ENCODE results near the gene TRPM5. TPM values are rescaled to one million over a fixed set of nuclear protein-coding genes. Genes with fewer than 3 reads are reported as not detected.

Gene TRPM5
- total and polyA plus RNA-seq, 2 of the 4 experiments (the other 2 are of a cell fraction): not detected

- Histone ChIP-seq H3K56ac (ENCODE audit: extremely low read depth, insufficient read depth, low read length) (no peak overlapping the region), H3K18ac (ENCODE audit: low read depth, low read length) (no peak overlapping the region), H3K27me3 (ENCODE audit: control insufficient read depth, insufficient read depth, low read length) (peaks cover 5% of the 10 kb centered on the region; the same call in 1 of the 2 replicates), H4K91ac (ENCODE audit: insufficient read depth, low read depth, low read length) (no peak overlapping the region), H3K36me3 (ENCODE audit: control insufficient read depth, insufficient read depth, low read length) (no peaks in the 10 kb centered on the region), H2BK20ac (ENCODE audit: low read depth, low read length) (no peak overlapping the region), H3K23ac (ENCODE audit: low read depth, low read length) (no peak overlapping the region), H3K4ac (ENCODE audit: low read depth, low read length) (no peak overlapping the region), H2AK9ac (replicated peaks; ENCODE audit: low read depth, low read length, poor library complexity) (peak overlapping the region; percentile 63), H3K4me2 (ENCODE audit: low read depth, low read length) (no peak overlapping the region), H3K27ac (ENCODE audit: insufficient read depth, low read length) (no peak overlapping the region), H3K4me3 (ENCODE audit: insufficient read depth, low read depth, low read length) (no peak overlapping the region), H2BK15ac (ENCODE audit: low read depth, low read length) (no peak overlapping the region), H3K14ac (replicated peaks; ENCODE audit: low read depth, low read length) (no peak overlapping the region), H2AK5ac (ENCODE audit: low read depth, low read length) (no peak overlapping the region), H3K4me1 (ENCODE audit: control insufficient read depth, insufficient read depth, low read length) (no peaks in the 10 kb centered on the region), H2BK120ac (ENCODE audit: low read depth, low read length) (no peak overlapping the region), H4K20me1 (ENCODE audit: insufficient read depth, low read length) (no peaks in the 10 kb centered on the region), H2BK5ac (ENCODE audit: low read depth, low read length, poor library complexity, severe bottlenecking) (no peak overlapping the region), H2AFZ (replicated peaks; ENCODE audit: low read length, poor library complexity) (peak overlapping the region; percentile 91), H4K8ac (ENCODE audit: low read depth in 2 of 2, low read length in 2 of 2) (peak overlapping the region in 1 of 2 experiments; percentile 75; a peak in 1 of 4 replicates), H3K9me1 (ENCODE audit: insufficient read depth, low read length) (no peaks in the 10 kb centered on the region), H3K9me3 (ENCODE audit: control insufficient read depth, insufficient read depth, low read length) (no peaks in the 10 kb centered on the region), H3K9ac (ENCODE audit: low read depth, low read length) (0 out of 2 replicates have a peak overlapping the region, but pooled peaks have one; percentile 48), H4K5ac (ENCODE audit: low read depth, low read length) (no peak overlapping the region; the same call in 1 of the 2 replicates), H3K79me1 (ENCODE audit: low read depth in 1 of 2, low read length in 2 of 2) (no peaks in the 10 kb centered on the region)
- dilution Hi-C loops (cut with HindIII; ENCODE audit: low sequenced_read_pairs, unreplicated experiment) (no loop called here), intact Hi-C loops (cut with micrococcal nuclease) (loop anchor here (1.0 kb wide), 4 partner anchors 20 to 254 kb away; partner anchors contain the start of gene TSSC4), in situ Hi-C loops (cut with MboI; ENCODE audit: low sequenced_read_pairs) (loop anchor here (5.0 to 10.0 kb wide), 3 partner anchors 108 to 475 kb away; no protein-coding TSS in a partner anchor)
- WGBS, 2 experiments (ENCODE audit: extremely low coverage in 2 of 2, insufficient read length in 1 of 2): 84% methylated on average over 12 of the region's 36 CpGs; no CpG with 5 or more reads in 1 of the 2 experiments
- peak; percentile 72 for DNase-seq
- no TSS peak for BruUV-seq (replicated peaks)
- CTCF ChIA-PET: interaction anchor here (0.6 to 3.3 kb wide), 8 partner anchors 9 to 234 kb away, joined by 3 to 73 read pairs (median 4); partner anchors contain the start of genes C11orf21, TSPAN32 and TSSC4
- POLR2A ChIA-PET (ENCODE audit: unreplicated experiment): no interaction called here
- ATAC-seq (ENCODE audit: low read depth): peak; percentile 51
- TF ChIP-seq RAD21 (IDR thresholded peaks at IDR 0.05; ENCODE audit: low read length): peak; percentile 92
- peak; percentile 96 for TF ChIP-seq SMC3 (IDR thresholded peaks at IDR 0.05; ENCODE audit: low read depth, low read length)
- TF ChIP-seq CTCF (conservative IDR thresholded peaks at IDR 0.05; ENCODE audit: low read depth, low read length): peak; percentile 94
- no peak for TF ChIP-seq POLR2A (IDR thresholded peaks at IDR 0.05; ENCODE audit: low read depth, low read length)
- peak; percentile 77 for TF ChIP-seq BHLHE40 (IDR thresholded peaks at IDR 0.05; ENCODE audit: low read depth, low read length)
Measured at GRCh38 chr11:2419638-2420501, 24.4 kb downstream of the TRPM5 start.
